K562 (cell line): ENCODE measurements around the gene FITM2.

Experiments used
- ASH1L ChIP-seq: fragments of 450-650 bp; IDR thresholded peaks from 2 replicates; pipeline ENCODE4 v1.6.1; 2018; ENCODE audit warnings: borderline replicate concordance, mild to moderate bottlenecking, low read depth; ENCODE audit not compliant: partially characterized antibody
- CLOCK ChIP-seq: fragments of 250-450 bp; sonication (Bioruptor Pico); IDR thresholded peaks from 2 replicates; pipeline ENCODE4 v1.4.0; 2020; ENCODE audit warnings: mild to moderate bottlenecking, moderate library complexity, borderline replicate concordance
- CTCF ChIP-seq, 3 experiments: IDR thresholded peaks in 2 of 3; conservative IDR thresholded peaks in 1 of 3; 2 replicates each; pipeline ENCODE4 v1.5.1; 2011 to 2012; ENCODE audit warnings: low read length in 3 of 3, mild to moderate bottlenecking in 3 of 3, control low read depth in 2 of 3, improper control_type of control experiment in 1 of 3, inconsistent platforms in 1 of 3, low read depth in 1 of 3, mixed read lengths in 1 of 3, moderate library complexity in 1 of 3; ENCODE audit not compliant: insufficient read depth in 2 of 3
- E2F1 ChIP-seq: sonication (generic); formaldehyde crosslinking; IDR thresholded peaks from 2 replicates; pipeline ENCODE4 v1.8.1; 2023; ENCODE audit warnings: mild to moderate bottlenecking, missing genetic modification reagents, moderate library complexity
- EGR1 ChIP-seq: fragments of 450-650 bp; conservative IDR thresholded peaks from 2 replicates; pipeline ENCODE4 v1.6.1; 2017; ENCODE audit warnings: mild to moderate bottlenecking
- HDAC6 ChIP-seq: IDR thresholded peaks from 2 replicates; pipeline ENCODE4 v1.6.1; 2012; ENCODE audit warnings: low read depth, mild to moderate bottlenecking, control low read depth, inconsistent platforms, low read length, moderate library complexity
- RAD51 ChIP-seq: fragments of 450-650 bp; IDR thresholded peaks from 2 replicates; pipeline ENCODE4 v1.7.1; 2016; ENCODE audit warnings: low read depth, mild to moderate bottlenecking, borderline replicate concordance
- RBFOX2 ChIP-seq: fragments of 200-400 bp; formaldehyde crosslinking; IDR thresholded peaks from 2 replicates; pipeline ENCODE4 v1.6.1; 2017; ENCODE audit warnings: low read depth, mild to moderate bottlenecking, low read length, moderate library complexity

- TF ChIP-seq ASH1L = no peak
- no peak for TF ChIP-seq EGR1
- TF ChIP-seq CTCF (IDR thresholded peaks at IDR 0.05 in 2 of 3, conservative IDR thresholded peaks at IDR 0.05 in 1 of 3; ENCODE audit: insufficient read depth in 2 of 3, low read depth in 1 of 3, low read length in 3 of 3) = no peak
- TF ChIP-seq RAD51 = no peak
- TF ChIP-seq HDAC6 = no peak
- no peak for TF ChIP-seq E2F1 (CRISPR knock-in tag)
- TF ChIP-seq CLOCK (CRISPR knock-in tag) = no peak
- TF ChIP-seq RBFOX2 = no peak
These were observed 34.1 kb upstream of the FITM2 start for GRCh38 chr20:44345147-44345546.
